ENCODE measurements around the gene NDUFS3. TPM values are rescaled to one million over a fixed set of nuclear protein-coding genes. Genes with fewer than 3 reads are reported as not detected.

Gene NDUFS3
- total RNA-seq, 2 donors from 2014 or later = 69.6 to 77.7 TPM

DNA sequence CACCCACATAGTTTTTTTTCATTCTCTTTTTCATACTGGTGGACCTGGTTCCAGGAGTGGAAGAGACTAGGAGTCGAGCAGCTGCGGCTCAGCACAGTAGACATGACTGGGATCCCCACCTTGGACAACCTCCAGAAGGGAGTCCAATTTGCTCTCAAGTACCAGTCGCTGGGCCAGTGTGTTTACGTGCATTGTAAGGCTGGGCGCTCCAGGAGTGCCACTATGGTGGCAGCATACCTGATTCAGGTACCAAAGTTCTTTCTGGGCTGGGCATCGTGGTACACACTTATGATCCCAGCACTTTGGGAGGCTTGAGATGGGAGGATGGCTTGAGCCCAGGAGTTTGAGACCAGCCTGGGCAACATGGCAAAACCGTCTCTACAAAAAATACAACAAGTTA lies 9.2 kb upstream of the NDUFS3 start:
- H3K4me3 ChIP-seq = no peak overlapping the region
- no peaks in the 10 kb centered on the region for H3K9me3 ChIP-seq
- intact Hi-C loops (cut with DNase I) = no loop called here
- no peaks in the 10 kb centered on the region for H3K27me3 ChIP-seq (replicated peaks; ENCODE audit: insufficient read depth)
- DNase-seq (ENCODE audit: low spot score) = no peak
- peaks cover 7% of the 10 kb centered on the region for H3K4me1 ChIP-seq (replicated peaks)
- TF ChIP-seq POLR2A (IDR thresholded peaks at IDR 0.05) (no peak), POLR2AphosphoS5 (IDR thresholded peaks at IDR 0.05) (no peak)
- TF ChIP-seq, protein P1, sequence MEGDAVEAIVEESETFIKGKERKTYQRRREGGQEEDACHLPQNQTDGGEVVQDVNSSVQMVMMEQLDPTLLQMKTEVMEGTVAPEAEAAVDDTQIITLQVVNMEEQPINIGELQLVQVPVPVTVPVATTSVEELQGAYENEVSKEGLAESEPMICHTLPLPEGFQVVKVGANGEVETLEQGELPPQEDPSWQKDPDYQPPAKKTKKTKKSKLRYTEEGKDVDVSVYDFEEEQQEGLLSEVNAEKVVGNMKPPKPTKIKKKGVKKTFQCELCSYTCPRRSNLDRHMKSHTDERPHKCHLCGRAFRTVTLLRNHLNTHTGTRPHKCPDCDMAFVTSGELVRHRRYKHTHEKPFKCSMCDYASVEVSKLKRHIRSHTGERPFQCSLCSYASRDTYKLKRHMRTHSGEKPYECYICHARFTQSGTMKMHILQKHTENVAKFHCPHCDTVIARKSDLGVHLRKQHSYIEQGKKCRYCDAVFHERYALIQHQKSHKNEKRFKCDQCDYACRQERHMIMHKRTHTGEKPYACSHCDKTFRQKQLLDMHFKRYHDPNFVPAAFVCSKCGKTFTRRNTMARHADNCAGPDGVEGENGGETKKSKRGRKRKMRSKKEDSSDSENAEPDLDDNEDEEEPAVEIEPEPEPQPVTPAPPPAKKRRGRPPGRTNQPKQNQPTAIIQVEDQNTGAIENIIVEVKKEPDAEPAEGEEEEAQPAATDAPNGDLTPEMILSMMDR (IDR thresholded peaks at IDR 0.05) = no peak
- 97% methylated on average over 7 of the region's 7 CpGs for WGBS
- no peaks in the 10 kb centered on the region for H3K36me3 ChIP-seq
- H3K27ac ChIP-seq = no peak overlapping the region

DNA sequence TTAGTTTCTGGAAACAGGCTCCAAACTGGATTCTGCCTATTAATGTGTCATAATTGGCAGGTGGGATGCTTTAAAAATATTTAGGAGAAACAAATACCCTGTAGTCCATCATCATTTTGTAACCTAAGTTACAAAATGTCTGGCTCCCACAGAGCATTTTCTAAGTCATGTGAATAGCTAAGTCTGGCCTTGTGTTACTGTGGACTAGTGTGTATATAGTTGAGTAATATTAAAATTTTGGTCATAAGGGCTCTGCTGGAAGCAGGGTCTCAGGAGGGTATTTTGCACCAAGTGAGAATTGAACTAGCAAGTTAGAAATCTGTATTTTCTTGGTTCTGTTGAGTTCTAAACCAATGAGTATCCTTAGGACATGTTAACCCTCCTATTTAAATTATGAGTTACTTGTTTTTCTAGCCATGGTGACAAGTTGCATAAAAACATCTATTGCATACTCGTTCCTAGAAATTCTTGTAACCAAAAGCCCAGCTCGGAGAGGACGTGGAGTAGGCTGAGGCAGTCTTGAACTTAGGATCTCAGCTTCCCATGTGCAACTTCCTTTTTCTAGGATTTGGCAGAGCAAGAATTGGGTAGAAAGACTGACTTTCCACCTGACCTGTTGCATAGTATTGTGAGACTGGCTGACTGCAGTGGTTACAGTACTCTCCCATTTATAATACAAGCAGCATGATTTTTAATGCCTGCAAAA lies 8.1 kb upstream of the NDUFS3 start:
- Histone ChIP-seq H3K27me3 (replicated peaks; ENCODE audit: insufficient read depth) (no peaks in the 10 kb centered on the region), H3K4me1 (replicated peaks) (peaks cover 7% of the 10 kb centered on the region), H3K4me3 (no peak overlapping the region), H3K9me3 (no peaks in the 10 kb centered on the region), H3K27ac (no peak overlapping the region), H3K36me3 (no peaks in the 10 kb centered on the region)
- intact Hi-C loops (cut with DNase I) = no loop called here
- DNase-seq (ENCODE audit: low spot score) = no peak
- 94% methylated on average over 3 of the region's 3 CpGs for WGBS
- TF ChIP-seq, protein P1 (IDR thresholded peaks at IDR 0.05) = no peak

- Histone ChIP-seq H3K4me1 (replicated peaks) (peaks cover 7% of the 10 kb centered on the region), H3K9me3 (no peaks in the 10 kb centered on the region), H3K4me3 (no peak overlapping the region), H3K36me3 (no peaks in the 10 kb centered on the region), H3K27ac (no peak overlapping the region), H3K27me3 (replicated peaks; ENCODE audit: insufficient read depth) (no peaks in the 10 kb centered on the region)
- DNase-seq (ENCODE audit: low spot score) = no peak
- whole genome bisulfite sequencing = 86% methylated on average over 4 of the region's 4 CpGs
- intact Hi-C loops (cut with DNase I) = no loop called here
- TF ChIP-seq, protein P1 (IDR thresholded peaks at IDR 0.05) = no peak
- TF ChIP-seq POLR2A (IDR thresholded peaks at IDR 0.05) = no peak
- no peak for TF ChIP-seq POLR2AphosphoS5 (IDR thresholded peaks at IDR 0.05)
Measured at GRCh38 chr11:47571357-47571729, 7.5 kb upstream of the NDUFS3 start.

GRCh38 chr11:47571895-47572294 lies 7.0 kb upstream of the NDUFS3 start:
- 71% methylated on average over 1 of the region's 1 CpG for WGBS

More at GRCh38 chr11:47571895-47572294, 7.0 kb upstream of the NDUFS3 start:
- intact Hi-C loops (cut with DNase I) = no loop called here
- Histone ChIP-seq H3K36me3 (no peaks in the 10 kb centered on the region), H3K4me3 (no peak overlapping the region), H3K27ac (no peak overlapping the region), H3K9me3 (no peaks in the 10 kb centered on the region), H3K4me1 (replicated peaks) (peaks cover 7% of the 10 kb centered on the region), H3K27me3 (replicated peaks; ENCODE audit: insufficient read depth) (no peaks in the 10 kb centered on the region)
- TF ChIP-seq, protein P1 (IDR thresholded peaks at IDR 0.05) = no peak
- TF ChIP-seq POLR2AphosphoS5 (IDR thresholded peaks at IDR 0.05) = no peak
- TF ChIP-seq POLR2A (IDR thresholded peaks at IDR 0.05) = no peak
- DNase-seq (ENCODE audit: low spot score) = no peak
